Measurements from ENCODE around the gene TRABD2A.

DNA sequence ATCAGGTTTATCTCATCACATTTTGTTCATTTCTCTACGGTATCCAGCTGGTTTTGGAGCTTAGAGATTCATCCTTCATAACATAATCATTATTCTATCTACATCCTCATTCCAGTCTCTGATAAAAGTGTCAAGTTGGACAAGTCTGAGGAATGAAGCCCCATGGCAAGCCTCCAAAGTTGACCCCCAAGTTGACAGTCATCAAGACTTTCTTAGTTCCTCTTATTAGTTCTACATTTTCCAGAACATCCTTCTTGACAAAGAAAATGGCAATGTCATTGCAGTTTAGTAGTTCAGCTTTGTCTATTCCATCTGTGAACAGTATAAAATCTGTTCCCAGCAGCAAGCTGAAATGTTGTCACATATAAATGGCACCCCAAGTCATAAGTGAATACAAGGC is 20.1 kb upstream of the TRABD2A start:
- TF ChIP-seq, protein P1, sequence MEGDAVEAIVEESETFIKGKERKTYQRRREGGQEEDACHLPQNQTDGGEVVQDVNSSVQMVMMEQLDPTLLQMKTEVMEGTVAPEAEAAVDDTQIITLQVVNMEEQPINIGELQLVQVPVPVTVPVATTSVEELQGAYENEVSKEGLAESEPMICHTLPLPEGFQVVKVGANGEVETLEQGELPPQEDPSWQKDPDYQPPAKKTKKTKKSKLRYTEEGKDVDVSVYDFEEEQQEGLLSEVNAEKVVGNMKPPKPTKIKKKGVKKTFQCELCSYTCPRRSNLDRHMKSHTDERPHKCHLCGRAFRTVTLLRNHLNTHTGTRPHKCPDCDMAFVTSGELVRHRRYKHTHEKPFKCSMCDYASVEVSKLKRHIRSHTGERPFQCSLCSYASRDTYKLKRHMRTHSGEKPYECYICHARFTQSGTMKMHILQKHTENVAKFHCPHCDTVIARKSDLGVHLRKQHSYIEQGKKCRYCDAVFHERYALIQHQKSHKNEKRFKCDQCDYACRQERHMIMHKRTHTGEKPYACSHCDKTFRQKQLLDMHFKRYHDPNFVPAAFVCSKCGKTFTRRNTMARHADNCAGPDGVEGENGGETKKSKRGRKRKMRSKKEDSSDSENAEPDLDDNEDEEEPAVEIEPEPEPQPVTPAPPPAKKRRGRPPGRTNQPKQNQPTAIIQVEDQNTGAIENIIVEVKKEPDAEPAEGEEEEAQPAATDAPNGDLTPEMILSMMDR (IDR thresholded peaks at IDR 0.05), result no peak
- TF ChIP-seq EP300 (IDR thresholded peaks at IDR 0.05), result no peak
